SK-N-SH (cell line): ENCODE measurements around the gene RNF149. TPM values are rescaled to one million over a fixed set of nuclear protein-coding genes. Genes with fewer than 3 reads are reported as not detected.

Experiments
- CTCF ChIA-PET: fragments of 300-600, 350-600 bp; formaldehyde crosslinking; extraction: SDS; loops from one replicate; lab custom pipeline; 2021; lab: Yijun Ruan, JAX
- POLR2A ChIA-PET: fragments of 350-600 bp; sonication (Branson Sonifier 250); formaldehyde crosslinking; extraction: SDS; loops from one replicate; lab custom pipeline; 2020; ENCODE audit warnings: antibody characterized with exemption, inconsistent platforms; lab: Yijun Ruan, JAX
- DNase-seq: peaks from one replicate; pipeline ENCODE4 v3.0.0; 2012
- H2AFZ ChIP-seq: fragments of 200-600 bp; sonication (generic); 2 replicates; pipeline ENCODE4 v1.8.1; 2016; ENCODE audit warnings: antibody characterized with exemption, mild to moderate bottlenecking, low read depth
- H3F3A ChIP-seq: fragments of 200-600 bp; sonication (generic); replicated peaks from 2 replicates; pipeline ENCODE3; 2016; ENCODE audit warnings: antibody characterized with exemption, mild to moderate bottlenecking; ENCODE audit not compliant: insufficient read depth
- H3K27ac ChIP-seq, 2 experiments: fragments of 200-500 bp in 1 of 2; fragments of 200-600 bp in 1 of 2; sonication (Bioruptor generic) in 1 of 2; sonication (generic), shearing (Covaris generic) in 1 of 2; 2 replicates each; pipeline versions ENCODE4 v1.5.1 to v1.6.1; 2014 to 2016; ENCODE audit warnings: low read depth in 2 of 2, inconsistent platforms in 1 of 2, low read length in 1 of 2, mild to moderate bottlenecking in 1 of 2, mixed read lengths in 1 of 2
- H3K27me3 ChIP-seq: fragments of 200-600 bp; sonication (generic), shearing (Covaris generic); 2 replicates; pipeline ENCODE4 v1.6.1; 2016; ENCODE audit warnings: mixed run types; ENCODE audit not compliant: insufficient read depth
- H3K36me3 ChIP-seq, 2 experiments: fragments of 200-500 bp in 1 of 2; fragments of 200-600 bp in 1 of 2; sonication (Bioruptor generic) in 1 of 2; sonication (generic) in 1 of 2; replicated peaks in 1 of 2; 2 replicates each; pipeline versions ENCODE3 to v1.5.1; 2014 to 2016; ENCODE audit warnings: low read length in 1 of 2, mild to moderate bottlenecking in 1 of 2; ENCODE audit not compliant: insufficient read depth in 2 of 2, control insufficient read depth in 1 of 2
- H3K4me1 ChIP-seq, 2 experiments: fragments of 200-500 bp in 1 of 2; fragments of 200-600 bp in 1 of 2; sonication (Bioruptor generic) in 1 of 2; sonication (generic), shearing (Covaris generic) in 1 of 2; 2 replicates each; pipeline versions ENCODE4 v1.5.1 to v1.6.1; 2014 to 2016; ENCODE audit warnings: low read depth in 1 of 2, low read length in 1 of 2, mixed run types in 1 of 2; ENCODE audit not compliant: insufficient read depth in 2 of 2, control insufficient read depth in 1 of 2
- H3K4me2 ChIP-seq: fragments of 200-600 bp; sonication (generic), shearing (Covaris generic); 2 replicates; pipeline ENCODE4 v1.6.1; 2017; ENCODE audit warnings: mixed run types
- H3K4me3 ChIP-seq, 2 experiments: fragments of 200-500 bp in 1 of 2; fragments of 200-600 bp in 1 of 2; sonication (Bioruptor generic) in 1 of 2; sonication (generic), shearing (Covaris generic) in 1 of 2; 2 replicates each; pipeline versions ENCODE4 v1.5.1 to v1.8.1; 2014 to 2016; ENCODE audit warnings: low read depth in 2 of 2, inconsistent platforms in 1 of 2, low read length in 1 of 2, mild to moderate bottlenecking in 1 of 2, mixed read lengths in 1 of 2, moderate library complexity in 1 of 2
- H3K79me2 ChIP-seq: fragments of 200-600 bp; sonication (generic); 2 replicates; pipeline ENCODE4 v1.8.1; 2017; ENCODE audit warnings: mild to moderate bottlenecking; ENCODE audit not compliant: insufficient read depth
- H3K9ac ChIP-seq: fragments of 200-600 bp; sonication (generic); 2 replicates; pipeline ENCODE4 v1.6.1; 2017; ENCODE audit warnings: mixed run types
- H3K9me2 ChIP-seq: fragments of 200-600 bp; sonication (generic); 2 replicates; pipeline ENCODE4 v1.6.1; 2017; ENCODE audit warnings: mixed run types
- H3K9me3 ChIP-seq: fragments of 200-600 bp; sonication (generic); 2 replicates; pipeline ENCODE4 v1.6.1; 2017; ENCODE audit warnings: mixed run types, mild to moderate bottlenecking, moderate library complexity
- H4K20me1 ChIP-seq: fragments of 200-600 bp; sonication (generic); 2 replicates; pipeline ENCODE4 v1.6.1; 2017; ENCODE audit warnings: mild to moderate bottlenecking, mixed run types; ENCODE audit not compliant: insufficient read depth
- CHD2 ChIP-seq: fragments of 150-350 bp; IDR thresholded peaks from 2 replicates; pipeline ENCODE4 v1.6.1; 2018; ENCODE audit warnings: low read length; ENCODE audit not compliant: partially characterized antibody
- ELF1 ChIP-seq: IDR thresholded peaks from 2 replicates; pipeline ENCODE4 v1.4.0; 2012
- FOXM1 ChIP-seq: IDR thresholded peaks from 2 replicates; pipeline ENCODE4 v1.4.0; 2012; ENCODE audit warnings: low read depth, mild to moderate bottlenecking
- MEF2A ChIP-seq: IDR thresholded peaks from 2 replicates; pipeline ENCODE4 v1.4.0; 2012; ENCODE audit warnings: low read depth, borderline replicate concordance
- MXI1 ChIP-seq: IDR thresholded peaks from 2 replicates; pipeline ENCODE4 v1.6.1; 2012; ENCODE audit warnings: mild to moderate bottlenecking, low read depth, low read length, improper control_type of control experiment
- NFIC ChIP-seq: IDR thresholded peaks from 2 replicates; pipeline ENCODE4 v1.4.0; 2012; ENCODE audit warnings: borderline replicate concordance
- NRF1 ChIP-seq: IDR thresholded peaks from 2 replicates; pipeline ENCODE4 v1.6.1; 2012; ENCODE audit warnings: low read depth, mild to moderate bottlenecking, low read length
- POLR2AphosphoS5 ChIP-seq: IDR thresholded peaks from 2 replicates; pipeline ENCODE4 v1.6.1; 2012; ENCODE audit warnings: low read depth, low read length
- RCOR1 ChIP-seq: fragments of 150-350 bp; IDR thresholded peaks from 2 replicates; pipeline ENCODE4 v1.6.1; 2017; ENCODE audit warnings: antibody characterized with exemption, low read length
- RFX5 ChIP-seq: IDR thresholded peaks from 2 replicates; pipeline ENCODE4 v1.6.1; 2012; ENCODE audit warnings: mild to moderate bottlenecking, improper control_type of control experiment, low read length
- RXRA ChIP-seq: IDR thresholded peaks from 2 replicates; pipeline ENCODE4 v1.4.0; 2012; ENCODE audit warnings: low read depth, mild to moderate bottlenecking, borderline replicate concordance
- SIN3A ChIP-seq: IDR thresholded peaks from 2 replicates; pipeline ENCODE4 v1.6.1; 2012; ENCODE audit warnings: low read depth, mild to moderate bottlenecking, low read length, moderate library complexity, borderline replicate concordance
- SMC3 ChIP-seq: IDR thresholded peaks from 2 replicates; pipeline ENCODE4 v1.6.1; 2012; ENCODE audit warnings: low read depth, low read length, improper control_type of control experiment
- TCF12 ChIP-seq: IDR thresholded peaks from 2 replicates; pipeline ENCODE4 v1.4.0; 2012
- YY1 ChIP-seq: IDR thresholded peaks from 2 replicates; pipeline ENCODE4 v1.4.0; 2012; ENCODE audit warnings: low read depth, mild to moderate bottlenecking
- WGBS: methylation state at CpG from one replicate; pipeline ENCODE4 v1.1.6; 2017; ENCODE audit warnings: low lambda C conversion rate; 5-methylcytosine and 5-hydroxymethylcytosine counted together
- polyA plus RNA-seq, 3 experiments: library from polyadenylated mRNA; depleted of rRNA; stranded (reverse); fragments of >200 nt; gene quantifications; 2 replicates each; pipeline ENCODE4 v1.2.3, GENCODE V29; 2012
- TF ChIP-seq, protein P1 (sequence below): fragments of 150-350 bp; IDR thresholded peaks from 2 replicates; pipeline ENCODE4 v1.6.1; 2017; ENCODE audit warnings: antibody characterized with exemption, low read length, low read depth, borderline replicate concordance
- TF ChIP-seq, protein P2 (sequence below): fragments of 200-600 bp; sonication (generic); IDR thresholded peaks from 2 replicates; pipeline ENCODE4 v1.6.1; 2017; ENCODE audit warnings: antibody characterized with exemption, mild to moderate bottlenecking, moderate library complexity
- TF ChIP-seq, protein P3 (sequence below): fragments of 150-350 bp; IDR thresholded peaks from 2 replicates; pipeline ENCODE4 v1.6.1; 2016; ENCODE audit warnings: mild to moderate bottlenecking, low read depth, low read length

The RNF149 gene
- polyA plus RNA-seq, 1 of the 3 experiments (the other 2 are of a cell fraction) = 15.3 TPM

DNA sequence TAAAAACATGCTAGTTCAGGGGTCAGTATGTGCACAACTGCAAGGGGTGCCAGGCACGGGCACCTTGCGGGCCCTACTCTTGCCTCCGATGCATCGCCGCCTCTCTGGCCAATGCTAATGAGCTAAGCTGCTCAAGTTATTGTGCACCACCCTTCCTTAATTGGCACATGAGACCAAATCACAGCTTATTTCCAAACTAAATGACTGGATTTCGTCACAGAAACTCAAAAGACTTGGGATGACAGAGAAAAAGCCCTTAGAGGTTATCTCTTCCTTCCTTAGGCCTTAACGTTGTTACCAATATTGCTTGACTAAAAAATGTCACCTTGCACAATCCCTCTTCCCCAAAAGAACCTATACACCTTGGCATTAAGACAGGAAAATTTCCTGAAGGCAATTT, 7.7 kb downstream of the RNF149 start:
- no peak overlapping the region for H3K27ac ChIP-seq
- peaks cover 98% of the 10 kb centered on the region for H3K79me2 ChIP-seq
- no peaks in the 10 kb centered on the region for H3K9me3 ChIP-seq
- no peaks in the 10 kb centered on the region for H3K27me3 ChIP-seq
- 71% methylated on average over 7 of the region's 7 CpGs for WGBS
- H2AFZ ChIP-seq = no peak overlapping the region
- DNase-seq = no peak
- ChIA-PET CTCF (no interaction called here), POLR2A (interaction anchor here (1.2 kb wide), 1 partner anchor 48 kb away, joined by 3 read pairs; the partner anchor contains the start of gene CNOT11)
- H3K9me2 ChIP-seq = no peaks in the 10 kb centered on the region
- no peak overlapping the region for H3K4me3 ChIP-seq
- no peak for TF ChIP-seq NFIC
- no peak for TF ChIP-seq MEF2A
- no peak for TF ChIP-seq MXI1
- no peak for TF ChIP-seq NRF1
- TF ChIP-seq, protein P1, sequence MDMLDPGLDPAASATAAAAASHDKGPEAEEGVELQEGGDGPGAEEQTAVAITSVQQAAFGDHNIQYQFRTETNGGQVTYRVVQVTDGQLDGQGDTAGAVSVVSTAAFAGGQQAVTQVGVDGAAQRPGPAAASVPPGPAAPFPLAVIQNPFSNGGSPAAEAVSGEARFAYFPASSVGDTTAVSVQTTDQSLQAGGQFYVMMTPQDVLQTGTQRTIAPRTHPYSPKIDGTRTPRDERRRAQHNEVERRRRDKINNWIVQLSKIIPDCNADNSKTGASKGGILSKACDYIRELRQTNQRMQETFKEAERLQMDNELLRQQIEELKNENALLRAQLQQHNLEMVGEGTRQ = no peak
- no peak for TF ChIP-seq RCOR1
- TF ChIP-seq POLR2AphosphoS5 = no peak
- TF ChIP-seq, protein P2, sequence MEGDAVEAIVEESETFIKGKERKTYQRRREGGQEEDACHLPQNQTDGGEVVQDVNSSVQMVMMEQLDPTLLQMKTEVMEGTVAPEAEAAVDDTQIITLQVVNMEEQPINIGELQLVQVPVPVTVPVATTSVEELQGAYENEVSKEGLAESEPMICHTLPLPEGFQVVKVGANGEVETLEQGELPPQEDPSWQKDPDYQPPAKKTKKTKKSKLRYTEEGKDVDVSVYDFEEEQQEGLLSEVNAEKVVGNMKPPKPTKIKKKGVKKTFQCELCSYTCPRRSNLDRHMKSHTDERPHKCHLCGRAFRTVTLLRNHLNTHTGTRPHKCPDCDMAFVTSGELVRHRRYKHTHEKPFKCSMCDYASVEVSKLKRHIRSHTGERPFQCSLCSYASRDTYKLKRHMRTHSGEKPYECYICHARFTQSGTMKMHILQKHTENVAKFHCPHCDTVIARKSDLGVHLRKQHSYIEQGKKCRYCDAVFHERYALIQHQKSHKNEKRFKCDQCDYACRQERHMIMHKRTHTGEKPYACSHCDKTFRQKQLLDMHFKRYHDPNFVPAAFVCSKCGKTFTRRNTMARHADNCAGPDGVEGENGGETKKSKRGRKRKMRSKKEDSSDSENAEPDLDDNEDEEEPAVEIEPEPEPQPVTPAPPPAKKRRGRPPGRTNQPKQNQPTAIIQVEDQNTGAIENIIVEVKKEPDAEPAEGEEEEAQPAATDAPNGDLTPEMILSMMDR = no peak
- no peak for TF ChIP-seq FOXM1
- no peak for TF ChIP-seq RFX5
- TF ChIP-seq, protein P3, sequence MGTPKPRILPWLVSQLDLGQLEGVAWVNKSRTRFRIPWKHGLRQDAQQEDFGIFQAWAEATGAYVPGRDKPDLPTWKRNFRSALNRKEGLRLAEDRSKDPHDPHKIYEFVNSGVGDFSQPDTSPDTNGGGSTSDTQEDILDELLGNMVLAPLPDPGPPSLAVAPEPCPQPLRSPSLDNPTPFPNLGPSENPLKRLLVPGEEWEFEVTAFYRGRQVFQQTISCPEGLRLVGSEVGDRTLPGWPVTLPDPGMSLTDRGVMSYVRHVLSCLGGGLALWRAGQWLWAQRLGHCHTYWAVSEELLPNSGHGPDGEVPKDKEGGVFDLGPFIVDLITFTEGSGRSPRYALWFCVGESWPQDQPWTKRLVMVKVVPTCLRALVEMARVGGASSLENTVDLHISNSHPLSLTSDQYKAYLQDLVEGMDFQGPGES = no peak
- no peak for TF ChIP-seq TCF12
- no peak for TF ChIP-seq YY1
- TF ChIP-seq ELF1 = no peak
- no peak for TF ChIP-seq CHD2
- TF ChIP-seq SIN3A = no peak
- no peak for TF ChIP-seq SMC3
- TF ChIP-seq RXRA = no peak
- peaks cover 4% of the 10 kb centered on the region for H3F3A ChIP-seq
- no peak overlapping the region for H3K9ac ChIP-seq
- H4K20me1 ChIP-seq = peaks cover 97% of the 10 kb centered on the region
- H3K4me1 ChIP-seq = peaks cover 5 to 14% of the 10 kb centered on the region in 2 experiments; a peak in 3 of 4 replicates
- H3K4me2 ChIP-seq = no peak overlapping the region
- H3K36me3 ChIP-seq = peaks cover 0 to 18% of the 10 kb centered on the region in 2 experiments
